ENCODE measurements around the gene PDZD8.
"Not testable (repeated sequence)": the region's sequence is repeated elsewhere in the genome, so short reads cannot be mapped to it uniquely, and the experiment has no call there.

Gene PDZD8

GRCh38 chr10:117350909-117351308, 24.3 kb downstream of the PDZD8 start:
- no peak for DNase-seq (ENCODE audit: low read depth in 4 of 4, low spot score in 1 of 4)

GRCh38 chr10:117348236-117348635, 27.0 kb downstream of the PDZD8 start:
- no peak for DNase-seq (ENCODE audit: low read depth in 4 of 4, low spot score in 1 of 4)

GRCh38 chr10:117346574-117346973, 28.7 kb downstream of the PDZD8 start:
- DNase-seq (ENCODE audit: low read depth in 4 of 4, low spot score in 1 of 4) = no peak

- no peak for DNase-seq (ENCODE audit: low read depth in 4 of 4, low spot score in 1 of 4)
Observed at GRCh38 chr10:117345143-117345542, 30.1 kb downstream of the PDZD8 start.

GRCh38 chr10:117342641-117343040, 32.6 kb downstream of the PDZD8 start:
- DNase-seq (ENCODE audit: low read depth in 4 of 4, low spot score in 1 of 4) = no peak

GRCh38 chr10:117341061-117341460, 34.2 kb downstream of the PDZD8 start:
- DNase-seq (ENCODE audit: low read depth in 4 of 4, low spot score in 1 of 4) = no peak

- no peak for DNase-seq (ENCODE audit: low read depth in 4 of 4, low spot score in 1 of 4)
Observed at GRCh38 chr10:117339979-117340378, 35.3 kb downstream of the PDZD8 start.

- DNase-seq (ENCODE audit: low read depth in 4 of 4, low spot score in 1 of 4) = no peak
Observed at GRCh38 chr10:117339578-117339977, 35.7 kb downstream of the PDZD8 start.

GRCh38 chr10:117334926-117335325, 40.3 kb downstream of the PDZD8 start:
- no peak for DNase-seq (ENCODE audit: low read depth in 4 of 4, low spot score in 1 of 4)

GRCh38 chr10:117334066-117334465, 41.2 kb downstream of the PDZD8 start:
- no peak for DNase-seq (ENCODE audit: low read depth in 4 of 4, low spot score in 1 of 4)

GRCh38 chr10:117327262-117327661, 48.0 kb downstream of the PDZD8 start:
- DNase-seq (ENCODE audit: low read depth in 4 of 4, low spot score in 1 of 4) = no peak

- DNase-seq (ENCODE audit: low read depth in 4 of 4, low spot score in 1 of 4) = no peak
Observed at GRCh38 chr10:117324367-117324766, 50.9 kb downstream of the PDZD8 start.

GRCh38 chr10:117322260-117322659, 53.0 kb downstream of the PDZD8 start:
- DNase-seq (ENCODE audit: low read depth in 4 of 4, low spot score in 1 of 4) = no peak

- DNase-seq (ENCODE audit: low read depth in 4 of 4, low spot score in 1 of 4) = no peak
Observed at GRCh38 chr10:117320050-117320665, 55.1 kb downstream of the PDZD8 start.

- DNase-seq (ENCODE audit: low read depth in 4 of 4, low spot score in 1 of 4) = no peak
Observed at GRCh38 chr10:117318909-117319308, 56.3 kb downstream of the PDZD8 start.

- no peak for DNase-seq (ENCODE audit: low read depth in 4 of 4, low spot score in 1 of 4)
Observed at GRCh38 chr10:117316701-117317100, 58.5 kb downstream of the PDZD8 start.

GRCh38 chr10:117313641-117314040, 61.6 kb downstream of the PDZD8 start:
- DNase-seq (ENCODE audit: low read depth in 4 of 4, low spot score in 1 of 4) = no peak

GRCh38 chr10:117312430-117312829, 62.8 kb downstream of the PDZD8 start:
- no peak for DNase-seq (ENCODE audit: low read depth in 4 of 4, low spot score in 1 of 4)

- no peak for DNase-seq (ENCODE audit: low read depth in 4 of 4, low spot score in 1 of 4)
Observed at GRCh38 chr10:117311261-117311660, 64.0 kb downstream of the PDZD8 start.

- no peak for DNase-seq (ENCODE audit: low read depth in 4 of 4, low spot score in 1 of 4)
Observed at GRCh38 chr10:117306674-117307073, 68.6 kb downstream of the PDZD8 start.

GRCh38 chr10:117303451-117303850, 71.8 kb downstream of the PDZD8 start:
- not testable (repeated sequence) for DNase-seq (ENCODE audit: low read depth in 4 of 4, low spot score in 1 of 4)

GRCh38 chr10:117300671-117301070, 74.6 kb downstream of the PDZD8 start:
- DNase-seq (ENCODE audit: low read depth in 4 of 4, low spot score in 1 of 4) = no peak

GRCh38 chr10:117299435-117299834, 75.8 kb downstream of the PDZD8 start:
- no peak for DNase-seq (ENCODE audit: low read depth in 4 of 4, low spot score in 1 of 4)

- DNase-seq (ENCODE audit: low read depth in 4 of 4, low spot score in 1 of 4) = no peak
Observed at GRCh38 chr10:117298219-117298618, 77.0 kb downstream of the PDZD8 start.
